GM19455 (cell line): Measurements from ENCODE around the gene PACRG.

ENCODE experiments used
- ATAC-seq: cut with Tn5 transposase; IDR thresholded peaks from one replicate; pipeline ENCODE4 v1.9.1; 2021; ENCODE audit not compliant: unreplicated experiment

PACRG gene

DNA sequence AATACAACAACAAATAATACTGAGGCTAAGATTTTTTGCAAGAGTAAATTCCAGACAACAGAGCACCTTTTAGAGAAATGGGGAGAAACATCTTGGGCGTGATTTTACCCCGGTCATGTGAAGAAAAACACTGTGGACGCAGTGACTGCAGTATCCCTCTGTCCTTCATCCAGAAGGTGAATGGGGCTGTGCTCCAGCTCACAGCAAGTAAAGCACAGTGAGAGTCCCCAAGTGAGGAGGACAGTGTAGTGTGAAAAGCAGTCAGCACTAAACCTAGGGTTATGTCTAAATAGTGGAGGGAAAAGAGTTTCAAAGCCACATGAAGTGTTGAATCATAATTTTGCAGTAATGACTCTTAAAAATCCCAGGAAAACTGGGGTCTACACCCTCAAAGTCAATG lies 338.4 kb downstream of the PACRG start:
- no peak for ATAC-seq

DNA sequence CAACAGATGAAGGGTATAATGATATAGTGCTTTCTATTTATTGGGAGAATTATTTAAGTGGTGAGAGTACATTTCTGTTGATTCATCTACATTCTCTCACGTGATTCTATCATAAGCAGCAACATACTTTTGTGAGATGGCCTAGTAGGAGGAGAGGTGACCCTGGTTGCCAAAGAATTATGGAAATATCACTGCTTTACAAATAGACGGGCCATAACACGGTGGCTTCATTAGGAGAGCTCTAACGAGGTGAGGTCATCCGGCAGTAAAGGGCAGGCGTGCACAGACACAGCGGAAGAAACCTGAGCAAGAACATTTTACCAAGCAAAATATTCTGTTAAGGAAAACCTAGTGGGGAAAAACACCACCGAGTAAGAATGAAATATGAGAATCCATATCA lies 349.4 kb downstream of the PACRG start:
- no peak for ATAC-seq

DNA sequence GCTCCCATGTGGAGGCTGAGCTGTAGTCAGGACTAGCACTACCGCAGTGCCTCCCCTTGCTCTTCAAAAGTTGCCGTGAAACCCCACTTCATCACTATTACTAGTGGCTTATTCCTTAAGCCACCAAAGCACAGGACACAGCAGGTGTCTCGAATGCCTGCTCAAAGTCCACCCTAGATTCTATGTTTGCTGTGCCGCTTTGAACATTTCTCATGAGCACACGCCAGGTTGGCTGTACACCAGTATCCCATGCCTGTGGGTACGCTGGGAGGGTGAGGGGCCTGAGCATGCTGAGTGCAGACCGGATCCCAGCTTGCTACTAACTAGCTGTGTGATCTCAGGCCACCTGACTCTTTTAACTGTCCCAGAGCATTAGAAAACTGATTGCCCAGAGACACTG lies 350.9 kb downstream of the PACRG start:
- no peak for ATAC-seq

DNA sequence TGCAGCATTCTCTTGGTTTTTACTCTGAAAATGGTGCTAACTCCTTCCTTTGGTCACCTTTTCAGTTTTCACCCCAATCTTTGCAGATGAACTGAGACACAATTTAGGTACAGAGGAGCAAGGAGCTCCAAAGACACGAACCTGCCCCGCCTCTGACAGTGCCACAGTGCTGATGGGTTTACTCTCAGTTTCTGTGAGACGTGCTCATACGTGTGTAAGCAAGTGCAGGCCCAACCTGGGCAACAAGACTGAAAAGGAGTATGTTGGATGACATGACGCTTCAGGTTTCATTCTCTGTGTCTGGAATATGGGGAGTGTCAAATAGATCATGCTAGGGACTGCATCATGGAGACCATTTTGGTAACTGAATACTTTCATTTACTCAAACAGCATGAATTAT lies 352.5 kb downstream of the PACRG start:
- no peak for ATAC-seq

DNA sequence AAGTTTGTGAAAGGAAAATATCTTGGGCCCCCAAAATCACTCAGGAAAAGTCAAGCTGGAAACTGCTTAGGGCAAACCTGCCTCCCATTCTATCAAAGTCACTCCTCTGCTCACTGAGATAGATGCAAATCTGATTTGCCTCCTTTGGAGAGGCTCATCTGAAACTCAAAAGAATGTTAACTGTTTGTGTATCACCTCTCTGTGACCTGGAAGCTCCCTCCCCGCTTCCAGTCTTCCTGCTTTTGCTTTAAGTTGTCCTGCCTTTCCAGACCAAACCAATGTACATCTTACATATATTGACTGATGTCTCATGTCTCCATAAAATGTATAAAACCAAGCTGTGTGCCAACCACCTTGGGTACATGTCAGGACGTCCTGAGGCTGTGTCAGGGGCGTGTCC lies 355.4 kb downstream of the PACRG start:
- ATAC-seq = no peak

DNA sequence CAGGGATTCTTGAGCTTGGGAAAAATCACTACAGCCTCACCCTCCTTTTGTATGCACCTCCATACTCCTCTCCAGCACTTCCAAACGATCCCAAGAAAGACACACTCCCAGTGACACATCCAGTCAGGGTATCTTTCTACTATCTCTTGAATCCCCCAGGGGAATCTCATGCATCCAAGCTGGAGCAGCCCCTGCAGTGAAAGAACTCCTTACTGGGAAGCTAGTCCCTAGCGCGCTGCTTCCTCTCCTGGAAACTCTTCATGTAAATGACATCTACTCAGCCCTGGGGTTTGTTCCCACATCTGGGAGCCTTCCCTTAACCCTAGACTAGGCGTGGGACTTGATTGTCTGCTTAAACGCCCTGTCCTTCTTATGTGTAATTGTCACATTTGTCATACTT lies 357.7 kb downstream of the PACRG start:
- ATAC-seq = no peak

DNA sequence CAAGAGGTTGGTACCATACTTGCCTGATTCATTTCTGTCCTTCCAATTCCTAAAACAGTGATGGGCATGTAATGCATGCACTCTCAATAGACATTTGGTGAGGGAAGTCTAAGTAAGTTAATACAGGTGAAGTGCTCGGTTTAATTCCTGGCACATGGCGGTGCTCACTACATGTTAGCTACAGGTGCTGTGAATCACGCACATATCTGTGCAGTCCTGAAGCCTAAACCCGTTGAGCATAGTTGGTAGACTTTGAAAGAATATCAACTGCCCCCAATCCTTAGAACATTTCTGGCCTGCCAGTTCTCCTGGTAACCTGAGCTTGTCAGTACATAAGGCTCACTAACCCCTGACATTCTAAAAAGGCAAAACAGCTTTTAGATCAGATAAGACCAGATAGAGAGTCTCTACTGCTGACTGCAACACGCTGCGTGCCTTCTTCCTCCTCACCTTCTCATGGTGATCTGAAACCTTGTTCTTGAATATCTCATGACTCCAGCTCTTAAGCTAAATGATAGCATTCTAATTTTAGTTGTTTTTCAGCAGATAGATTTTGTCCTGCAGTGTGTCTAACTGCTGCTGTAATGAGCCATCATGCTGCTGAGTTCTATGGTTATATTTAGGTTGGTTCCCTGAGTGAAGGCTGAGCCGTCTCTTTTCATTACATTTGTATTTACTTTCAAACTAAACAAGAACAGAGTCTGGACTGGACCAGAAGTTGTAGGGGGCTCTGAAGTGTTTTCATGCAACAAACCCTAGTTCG lies 358.3 kb downstream of the PACRG start:
- no peak for ATAC-seq

DNA sequence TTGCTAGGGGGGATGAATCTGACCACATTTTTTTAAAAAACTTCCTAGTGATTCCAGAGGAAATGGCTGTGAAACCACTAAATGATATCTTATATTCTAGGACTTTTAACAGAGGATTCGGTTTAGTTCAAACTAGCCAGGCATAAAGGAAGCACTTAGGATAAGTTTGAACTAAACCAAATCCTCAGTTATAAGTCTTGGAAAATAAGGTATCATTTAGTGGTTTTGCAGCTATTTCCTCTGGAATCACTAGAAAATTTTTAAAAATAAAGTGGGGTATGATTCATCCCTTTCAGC lies 358.8 kb downstream of the PACRG start:
- no peak for ATAC-seq

DNA sequence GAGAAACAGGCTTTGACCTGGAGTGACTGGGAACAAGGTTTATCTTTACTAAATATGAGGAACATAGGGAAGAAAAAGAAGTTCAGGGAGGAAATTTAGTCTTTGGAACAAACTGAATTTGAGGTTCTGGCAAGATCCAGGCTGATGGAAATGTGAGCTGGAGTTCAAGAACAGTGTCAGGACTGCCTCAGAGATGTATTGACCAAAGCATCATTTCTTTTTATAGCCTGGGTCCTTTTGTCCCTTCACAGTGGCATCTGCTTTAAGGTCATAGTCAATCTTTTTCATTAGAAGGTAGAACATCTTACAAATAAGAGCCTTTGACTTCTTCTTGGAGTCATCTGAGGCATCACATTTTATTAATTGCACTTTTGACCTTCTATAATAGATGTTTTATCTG lies 360.2 kb downstream of the PACRG start:
- no peak for ATAC-seq

DNA sequence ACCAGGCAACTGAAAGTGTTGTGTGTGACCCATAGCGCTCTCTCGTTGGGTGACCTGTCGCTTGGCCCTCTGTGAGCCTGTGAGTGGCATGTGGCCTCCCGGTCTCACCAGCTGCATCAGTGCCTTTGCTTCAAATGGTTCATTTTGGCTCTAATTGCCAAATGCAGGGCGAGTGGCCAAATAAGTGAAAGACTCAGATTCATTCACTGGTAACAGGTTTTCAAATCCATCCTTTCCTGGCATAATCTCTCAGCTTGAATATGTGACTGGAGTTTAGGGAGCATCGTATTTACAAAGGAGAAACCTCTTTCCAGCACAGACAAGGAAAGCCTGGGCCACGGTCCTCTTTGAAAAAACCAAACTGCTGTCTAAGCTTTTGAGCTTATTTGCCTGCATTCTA lies 365.1 kb downstream of the PACRG start:
- no peak for ATAC-seq

DNA sequence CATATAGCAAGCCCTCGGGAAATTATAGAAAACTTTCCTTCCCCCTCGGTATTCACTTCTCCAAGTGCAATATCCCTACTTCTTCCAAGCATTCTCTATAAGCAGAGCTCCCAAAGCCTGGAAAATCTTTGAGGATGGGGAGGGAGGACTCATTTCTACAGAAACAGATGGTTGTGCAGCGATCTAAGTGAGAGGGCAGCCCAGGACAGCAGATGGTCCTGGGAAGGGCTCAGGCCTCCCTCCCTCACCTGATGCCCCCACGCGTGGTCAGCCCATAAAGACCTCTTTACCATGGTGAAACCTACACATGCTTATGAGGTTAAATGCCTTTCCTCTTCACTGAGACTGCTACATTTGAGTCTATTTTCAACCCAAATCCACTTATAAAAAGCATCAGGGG lies 367.1 kb downstream of the PACRG start:
- no peak for ATAC-seq

DNA sequence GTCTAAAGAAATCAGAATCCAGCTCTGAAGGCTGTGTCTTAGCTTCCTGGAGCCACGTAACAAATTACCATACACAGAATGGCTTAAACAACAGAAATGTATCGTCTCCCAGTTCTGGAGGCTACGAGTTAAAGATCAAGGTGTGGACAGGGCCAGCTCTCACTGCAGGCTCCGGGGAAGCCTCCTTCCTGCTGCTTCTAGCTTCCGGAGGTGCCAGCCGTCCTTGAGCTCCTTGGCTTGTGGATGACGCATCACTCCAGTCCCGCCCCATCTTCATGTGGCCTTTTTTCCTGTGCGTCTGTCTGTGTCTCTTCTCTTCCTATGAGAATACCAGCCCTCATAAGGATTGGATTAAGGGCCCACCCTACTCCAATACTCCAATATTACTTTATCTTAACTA lies 367.6 kb downstream of the PACRG start:
- no peak for ATAC-seq

DNA sequence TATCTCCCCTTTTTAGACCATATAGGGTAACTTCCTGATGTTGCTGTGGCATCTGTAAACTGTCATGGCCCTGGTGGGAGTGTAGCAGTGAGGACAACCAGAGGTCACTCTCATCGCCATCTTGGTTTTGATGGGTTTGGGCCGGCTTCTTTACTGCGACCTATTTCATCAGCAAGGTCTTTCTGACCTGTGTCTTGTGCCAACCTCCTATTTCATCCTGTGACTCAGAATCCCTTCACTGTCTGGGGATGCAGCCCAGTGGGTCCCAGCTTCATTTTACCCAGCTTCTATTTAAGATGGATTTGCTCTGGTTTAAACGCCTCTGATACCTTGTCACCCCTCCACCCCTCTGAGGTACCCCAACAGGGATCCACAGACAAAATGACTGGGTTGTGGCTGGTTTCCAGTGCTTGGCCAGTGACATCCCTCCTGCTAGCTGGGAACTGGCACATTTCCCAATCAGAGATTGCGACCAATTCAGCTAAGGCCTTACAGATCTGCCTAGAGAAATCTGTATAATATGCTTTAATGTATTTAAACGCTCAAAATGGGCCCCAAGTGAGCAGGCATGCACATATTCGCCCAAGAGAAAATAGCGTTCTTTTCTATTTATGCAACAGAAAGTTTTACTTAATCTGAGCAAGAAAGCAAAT lies 371.2 kb downstream of the PACRG start:
- no peak for ATAC-seq

DNA sequence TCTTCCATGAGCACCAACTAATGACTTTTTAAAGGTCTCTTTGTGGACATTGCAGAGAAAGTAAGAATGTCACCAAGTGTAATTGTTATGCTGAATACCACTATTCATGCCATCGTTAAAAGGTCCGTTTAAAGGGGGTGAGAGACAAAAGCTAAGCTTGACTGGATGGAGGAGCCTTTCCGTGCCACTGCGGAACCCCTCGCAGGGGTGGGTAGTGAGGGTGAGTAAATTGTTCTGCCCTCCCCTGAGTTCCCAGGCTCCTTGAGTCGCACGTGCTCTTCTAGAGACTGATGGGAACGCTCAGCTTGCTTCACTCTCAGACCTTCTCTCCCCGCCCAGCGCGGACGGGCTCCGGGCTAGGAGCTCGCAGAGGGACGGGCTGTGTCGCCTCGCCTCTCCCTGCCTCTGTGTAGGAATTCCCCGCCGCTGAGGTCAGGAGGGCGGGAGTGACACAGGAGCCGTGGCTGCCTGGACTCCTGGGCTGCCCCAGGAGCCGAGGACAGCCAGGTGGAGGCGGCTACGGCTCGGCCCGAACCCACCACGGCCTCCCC lies 371.9 kb downstream of the PACRG start:
- no peak for ATAC-seq

DNA sequence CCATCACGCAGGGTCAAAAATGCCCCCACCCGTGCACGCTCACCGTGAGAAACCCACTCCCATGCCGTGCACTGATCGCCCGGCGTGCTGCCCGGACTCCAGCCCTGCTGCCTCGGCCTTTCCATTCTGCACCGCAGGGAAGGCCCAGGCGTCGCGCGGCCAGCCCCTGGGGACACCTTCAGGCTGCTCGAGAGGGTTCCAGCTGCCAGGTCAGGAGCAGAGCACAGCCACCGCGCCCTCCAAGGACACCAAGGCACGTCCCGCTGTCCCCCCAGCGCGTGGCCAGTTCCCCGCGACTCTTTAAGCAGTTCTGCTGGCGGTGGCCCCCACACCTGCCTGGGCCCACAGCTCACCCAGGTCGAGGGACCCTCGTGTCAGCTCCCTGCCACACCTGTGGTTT lies 372.5 kb downstream of the PACRG start:
- no peak for ATAC-seq

DNA sequence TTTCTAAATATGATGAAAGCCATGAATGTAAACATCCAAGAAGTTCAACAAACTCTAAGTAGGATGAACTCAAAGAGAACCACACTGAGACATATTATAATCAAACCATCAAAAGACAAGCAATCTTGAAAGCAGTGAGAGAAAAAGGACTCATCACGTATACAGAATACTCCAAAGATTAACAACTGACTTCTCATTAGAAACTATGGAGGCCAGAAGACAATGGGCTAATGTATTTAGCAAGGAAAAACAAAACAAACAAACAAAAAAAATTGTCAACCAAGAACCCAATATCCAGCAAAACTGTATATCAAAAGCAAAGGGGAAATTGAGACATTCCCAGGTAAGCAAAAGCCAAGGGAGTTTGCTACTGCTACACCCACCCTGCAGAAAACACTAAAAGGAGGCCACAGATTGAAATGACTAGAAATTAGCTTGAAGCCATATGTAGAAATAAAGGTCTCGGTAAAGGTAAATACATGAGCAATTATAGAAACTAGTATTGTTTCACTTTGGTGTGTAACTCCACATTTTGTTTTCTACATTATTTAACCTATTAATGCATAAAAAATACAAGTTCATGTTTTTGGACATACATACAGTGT lies 385.7 kb downstream of the PACRG start:
- no peak for ATAC-seq

DNA sequence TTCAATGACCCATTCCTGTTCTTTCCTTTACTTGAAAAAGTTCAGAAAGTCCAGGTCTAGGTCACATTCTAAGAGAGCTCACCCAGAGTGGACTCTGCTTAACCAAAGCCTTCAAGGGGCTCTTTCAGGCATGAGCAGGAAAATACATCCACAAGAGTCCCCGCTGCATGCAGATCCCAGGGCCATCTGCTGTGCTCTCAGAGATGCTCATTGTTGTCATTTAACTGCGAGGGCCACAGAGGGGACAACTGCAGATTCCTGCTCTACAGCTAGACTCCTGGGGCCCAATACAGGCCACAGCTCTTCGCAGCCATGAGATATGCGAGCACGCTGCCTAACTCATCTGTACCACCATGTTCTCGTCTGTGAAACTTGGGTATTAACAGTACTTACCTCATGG lies 391.2 kb downstream of the PACRG start:
- no peak for ATAC-seq

DNA sequence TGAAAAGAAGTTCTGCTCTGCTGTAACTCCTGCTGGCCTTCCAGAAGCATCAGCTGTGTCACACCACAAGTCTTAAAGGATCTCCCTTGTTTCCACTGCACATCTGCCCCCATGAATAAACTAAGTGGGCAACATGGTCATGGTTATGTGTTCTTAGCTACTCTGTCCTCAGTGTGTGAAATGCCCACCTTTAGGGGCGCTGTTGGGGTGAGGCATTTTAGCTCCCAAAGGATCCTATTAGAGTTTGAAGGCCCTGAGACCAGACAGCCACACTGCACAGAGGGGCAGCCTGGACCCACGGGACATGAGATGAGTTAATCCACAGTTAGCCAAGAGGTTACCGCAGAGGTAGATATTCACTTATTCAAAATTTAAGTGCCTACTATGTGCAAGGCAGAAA lies 392.4 kb downstream of the PACRG start:
- no peak for ATAC-seq

DNA sequence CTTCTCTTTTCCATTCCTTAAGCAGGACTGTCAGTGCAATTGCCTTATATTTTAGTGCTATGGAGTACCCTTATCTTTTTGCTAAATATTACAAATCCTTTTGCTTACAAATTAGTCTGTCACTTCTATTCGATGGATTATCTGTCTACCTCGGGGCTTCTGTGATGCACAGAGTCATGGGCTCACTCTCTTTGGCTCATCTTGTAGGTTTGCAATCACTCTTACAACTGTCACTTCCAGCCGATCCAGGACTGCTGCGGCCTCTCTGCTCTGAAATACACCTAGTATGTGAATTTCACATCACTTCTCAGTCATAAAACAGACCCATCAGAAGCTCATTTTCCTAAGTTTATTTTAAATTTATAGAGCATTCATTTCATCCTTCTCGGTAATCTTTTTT lies 393.5 kb downstream of the PACRG start:
- ATAC-seq = no peak

DNA sequence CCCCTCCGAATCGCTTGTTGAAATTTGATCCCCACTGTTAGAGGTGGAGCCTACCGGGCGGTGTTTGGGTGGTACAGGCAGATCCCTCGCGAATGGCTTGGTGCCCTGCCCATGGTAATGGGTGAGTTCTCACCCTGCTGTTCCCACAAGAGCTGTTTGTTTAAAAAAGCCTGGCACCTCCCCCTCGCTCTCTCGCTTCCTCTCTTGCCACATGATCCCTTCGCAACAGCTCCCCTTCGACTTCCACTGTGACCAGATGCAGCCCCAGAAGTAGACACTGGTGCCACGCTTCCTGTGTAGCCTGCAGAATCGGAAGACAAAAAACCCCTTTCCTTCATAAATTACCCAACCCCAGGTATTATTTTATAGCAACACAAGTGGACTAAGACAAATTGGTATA lies 394.6 kb downstream of the PACRG start:
- no peak for ATAC-seq

DNA sequence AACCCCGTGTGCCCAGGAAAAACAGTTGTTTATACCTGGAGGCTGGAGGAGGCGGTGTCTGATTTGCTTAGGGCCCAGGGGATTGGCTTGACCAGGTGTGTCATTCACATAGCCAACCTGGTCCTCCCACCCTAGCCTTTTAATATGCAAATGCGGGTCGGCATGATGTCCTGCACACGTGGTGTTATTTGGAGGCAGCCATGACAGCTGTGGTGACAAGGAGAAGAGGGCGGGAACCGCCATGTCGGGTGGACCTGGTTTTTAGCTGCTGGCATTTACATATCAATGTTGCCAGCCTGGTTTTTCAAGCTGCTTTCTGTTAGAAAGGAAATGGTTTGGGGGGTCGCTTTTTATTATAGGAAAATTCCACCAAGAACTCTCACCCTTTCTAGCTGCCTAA lies 395.3 kb downstream of the PACRG start:
- no peak for ATAC-seq

DNA sequence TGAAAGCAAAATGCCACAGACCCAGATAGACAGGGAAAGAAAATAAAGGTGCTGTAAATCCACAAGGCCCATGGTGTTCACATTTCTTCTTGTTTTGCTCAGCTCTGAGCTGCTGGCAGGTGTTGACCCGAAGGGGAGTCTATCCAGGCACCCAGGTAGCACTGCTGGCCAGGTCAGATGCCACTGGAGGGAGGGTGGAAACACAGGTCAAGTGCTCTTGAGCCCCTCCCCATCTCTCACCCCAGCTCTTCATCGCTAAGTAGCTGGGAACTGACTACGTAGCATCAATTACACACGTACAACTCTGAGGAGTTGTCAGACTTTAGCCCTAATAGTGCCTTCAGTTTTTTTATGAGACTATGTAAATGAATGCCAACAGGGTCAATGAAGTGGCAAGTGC lies 399.0 kb downstream of the PACRG start:
- ATAC-seq = no peak
